GM19328 (cell line): ENCODE results near the gene ATP10B.

Experiments
- ATAC-seq: cut with Tn5 transposase; IDR thresholded peaks from one replicate; pipeline ENCODE4 v1.9.1; 2021; ENCODE audit warnings: mild to moderate bottlenecking, moderate library complexity; ENCODE audit not compliant: unreplicated experiment

The ATP10B gene

DNA sequence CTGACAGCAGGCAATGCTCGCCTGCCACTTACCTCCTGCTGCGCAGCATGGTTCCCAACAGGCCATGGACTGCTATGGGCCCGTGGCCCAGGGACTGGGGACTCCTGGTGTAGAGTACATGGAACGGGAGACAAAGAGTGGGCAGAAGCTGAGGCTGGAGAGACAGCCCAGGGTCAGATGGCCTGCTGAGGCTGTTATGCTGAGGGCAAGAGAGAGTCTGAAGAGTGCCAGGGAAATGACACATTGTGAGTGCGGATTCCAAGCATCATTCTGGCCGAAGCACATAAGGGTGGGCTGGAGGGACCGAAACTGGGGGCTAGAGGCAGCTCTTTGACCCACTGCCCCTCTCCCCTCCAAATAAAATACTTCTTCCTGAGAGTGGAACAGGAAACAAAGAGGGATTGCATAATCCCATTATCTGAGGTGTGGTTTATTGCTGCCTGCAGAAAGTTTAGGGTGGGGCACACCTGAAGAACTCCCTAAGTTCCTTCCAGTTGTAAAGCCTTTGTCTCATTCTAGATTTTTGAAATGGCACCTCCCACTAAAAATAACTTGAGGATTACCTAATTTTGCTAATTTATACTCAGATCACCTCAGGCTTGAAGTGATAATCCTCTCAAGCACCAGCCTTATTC is 158.1 kb downstream of the ATP10B start:
- no peak for ATAC-seq

DNA sequence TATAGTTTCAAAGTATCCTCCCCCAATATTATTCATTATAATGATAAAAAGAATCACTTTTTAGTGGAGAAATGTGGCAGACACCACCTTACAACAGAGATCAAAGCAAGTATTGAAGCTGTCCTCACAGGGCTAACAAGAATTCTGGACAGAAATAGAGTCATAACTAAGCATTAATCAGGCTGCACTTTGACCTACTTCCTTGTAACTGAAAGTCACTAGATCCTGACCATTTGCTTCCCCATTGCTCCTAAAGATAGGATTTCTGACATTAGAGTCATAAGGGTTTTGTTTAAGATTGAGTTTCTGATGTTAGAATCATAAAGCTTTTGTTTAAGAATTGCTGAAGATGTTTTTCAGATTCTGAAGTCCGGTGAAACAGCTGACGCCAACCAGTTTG is 159.7 kb downstream of the ATP10B start:
- ATAC-seq: no peak

DNA sequence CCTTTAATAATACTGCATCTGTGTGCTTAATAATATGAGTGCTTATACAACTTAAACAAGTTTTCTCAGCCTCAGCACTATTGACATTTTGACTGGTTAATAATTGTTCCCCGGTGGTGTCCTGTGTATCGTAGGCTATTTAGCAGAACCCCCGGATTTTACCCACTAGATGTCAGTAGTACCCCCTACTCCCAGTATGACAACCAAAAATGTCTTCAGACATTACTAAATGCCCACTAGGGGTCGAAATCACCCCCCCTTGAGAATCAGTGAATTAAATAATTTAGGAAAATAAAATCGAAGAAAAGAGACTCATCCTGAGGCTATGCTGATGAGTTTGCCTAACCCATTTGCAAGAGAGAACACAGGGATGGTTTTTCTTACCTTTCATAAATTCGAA is 166.3 kb downstream of the ATP10B start:
- ATAC-seq: no peak

DNA sequence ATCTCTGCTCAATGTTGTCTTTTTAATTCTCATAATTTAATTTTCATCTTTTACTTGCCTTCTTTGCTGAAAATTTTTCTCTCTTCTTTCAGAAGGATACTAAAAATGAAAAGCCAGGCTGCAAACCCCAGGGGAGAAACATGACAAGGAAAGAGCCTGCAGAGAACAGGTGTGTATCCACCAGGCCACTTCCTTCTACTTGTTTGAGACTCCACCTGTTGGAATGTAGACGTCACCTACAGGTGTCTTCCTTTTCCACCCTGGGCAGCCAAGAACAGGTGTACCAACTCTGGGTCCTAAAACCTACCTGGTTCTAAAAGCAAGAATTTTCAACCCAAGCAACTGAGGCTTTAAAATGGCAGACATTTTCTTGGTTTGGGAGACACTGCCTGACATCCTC is 166.8 kb downstream of the ATP10B start:
- ATAC-seq: no peak

DNA sequence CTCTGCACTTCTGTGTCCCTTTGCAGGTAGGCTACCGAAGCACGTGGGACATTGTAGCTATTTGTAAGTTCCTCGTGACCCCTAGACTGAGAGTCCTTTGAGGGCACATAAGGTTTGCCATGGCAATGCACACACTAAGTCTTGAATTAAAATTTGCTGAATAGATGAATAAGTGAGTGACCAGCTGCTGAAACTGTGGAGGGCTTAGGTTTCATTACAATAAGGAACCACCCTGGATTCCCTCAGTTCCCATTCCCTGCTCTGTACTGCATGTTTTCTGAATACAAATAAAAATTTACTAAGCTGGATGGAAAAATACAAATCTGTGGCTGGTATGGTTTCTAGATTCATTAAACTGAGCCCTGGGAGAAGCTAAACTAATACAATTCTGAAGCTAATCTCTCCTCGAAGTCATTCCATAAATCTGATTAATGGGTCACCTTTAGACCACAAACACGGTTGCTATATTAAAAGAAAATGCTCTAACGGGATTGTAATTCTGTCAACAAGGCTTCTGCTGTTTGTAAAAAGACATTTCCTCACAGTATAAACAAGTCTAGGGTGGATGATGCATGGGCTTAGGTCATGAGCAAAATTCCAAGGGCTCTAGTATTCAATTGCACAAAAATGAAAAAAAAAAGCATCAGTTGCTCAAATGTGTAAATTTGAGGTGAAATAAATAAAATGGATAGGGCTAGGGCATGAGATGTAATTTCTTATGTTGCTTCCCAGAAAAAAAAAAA is 172.3 kb downstream of the ATP10B start:
- ATAC-seq: no peak

DNA sequence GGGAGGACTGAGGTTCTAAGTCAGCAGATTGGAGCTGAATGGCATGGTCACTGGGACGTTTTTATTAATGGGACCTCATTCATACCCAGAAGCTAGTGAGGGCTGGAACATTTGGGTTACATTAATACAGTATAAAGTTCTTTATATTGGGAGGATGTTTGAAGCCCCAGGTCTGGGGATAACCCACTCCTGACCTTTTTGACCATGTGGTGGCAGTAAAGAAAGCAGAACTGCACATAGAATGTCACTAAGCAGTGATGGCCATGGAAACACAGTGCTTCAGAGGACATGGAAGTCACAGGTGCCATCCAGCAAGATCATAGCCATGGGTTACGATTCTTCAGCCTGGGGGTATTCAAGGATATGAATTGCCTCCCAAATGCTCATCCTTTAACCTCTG is 176.0 kb downstream of the ATP10B start:
- ATAC-seq: no peak

DNA sequence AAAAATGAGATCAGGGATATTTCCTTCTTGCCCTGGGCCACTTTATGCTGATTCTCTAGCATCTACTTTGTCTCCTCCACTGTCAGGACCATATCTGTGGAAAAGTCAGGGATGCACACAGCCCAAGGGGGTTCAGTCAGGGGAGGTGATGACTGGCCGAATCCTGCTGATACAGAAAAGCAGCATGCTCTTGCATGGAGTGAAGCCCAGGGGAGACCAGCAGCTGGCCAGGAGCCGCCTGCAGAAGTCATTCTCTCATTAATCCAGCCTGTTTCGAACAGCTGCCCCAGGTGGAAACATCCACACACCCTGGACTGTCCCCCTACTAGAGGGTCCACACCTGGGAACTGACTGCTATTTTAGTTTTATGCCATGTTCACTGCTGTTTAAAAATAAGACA is 177.1 kb downstream of the ATP10B start:
- ATAC-seq: no peak

DNA sequence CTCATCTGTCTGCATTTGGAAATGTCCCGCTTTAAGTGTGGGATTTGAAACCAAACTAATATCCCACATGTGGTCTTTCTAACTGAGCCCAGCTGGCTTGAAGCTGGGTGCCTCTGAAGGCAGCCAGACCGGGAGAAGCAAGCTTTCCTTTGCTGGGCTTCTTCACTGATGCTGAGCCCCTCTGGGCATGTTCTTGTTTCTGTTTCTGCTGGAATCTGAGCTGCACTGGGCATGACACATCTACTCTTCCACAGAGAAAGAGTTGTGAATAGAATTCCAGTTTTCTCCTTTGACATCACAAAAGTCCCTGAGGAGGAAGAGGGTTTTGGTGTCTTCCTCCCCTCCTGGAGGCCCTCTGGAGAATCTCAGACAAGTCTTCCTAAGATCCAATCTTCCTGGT is 179.5 kb downstream of the ATP10B start:
- ATAC-seq: no peak

DNA sequence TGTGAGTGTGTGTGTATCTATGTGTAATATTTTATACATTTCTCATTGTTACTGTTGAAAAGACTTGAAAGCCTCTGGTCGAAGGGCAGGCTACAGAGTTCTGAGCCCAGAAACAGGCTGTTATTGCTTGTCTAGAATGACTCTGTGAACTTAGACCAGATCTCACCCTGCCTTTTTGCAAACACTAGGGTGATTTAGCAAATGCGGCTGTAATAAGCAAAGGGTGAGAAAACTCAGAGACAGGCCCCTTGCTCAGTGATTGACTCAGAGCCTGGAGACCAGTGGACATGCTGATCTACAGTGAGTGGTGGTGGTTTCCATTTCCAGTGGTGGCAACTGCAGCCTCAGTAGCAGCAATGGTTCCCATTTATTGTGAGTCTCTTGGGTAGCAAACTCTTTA is 183.7 kb downstream of the ATP10B start:
- no peak for ATAC-seq

DNA sequence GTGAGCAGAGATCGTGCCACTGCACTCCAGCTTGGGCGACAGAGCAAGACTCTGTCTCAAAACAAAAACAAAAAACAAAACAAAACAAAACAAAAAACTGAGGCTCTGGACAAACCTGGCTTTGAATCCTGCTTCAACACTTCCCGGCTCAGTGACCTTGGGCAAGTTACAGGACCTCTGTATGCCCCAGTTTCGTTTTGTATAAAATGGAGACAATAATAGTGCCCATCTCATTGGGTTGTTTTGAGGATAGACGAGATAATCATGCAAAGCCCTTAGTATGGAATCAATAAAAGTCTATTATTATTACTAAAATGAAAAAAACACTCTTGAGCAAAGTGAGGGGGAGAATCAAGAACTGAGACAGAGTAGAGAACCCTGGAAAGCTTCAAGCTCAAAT is 184.9 kb downstream of the ATP10B start:
- ATAC-seq: no peak

DNA sequence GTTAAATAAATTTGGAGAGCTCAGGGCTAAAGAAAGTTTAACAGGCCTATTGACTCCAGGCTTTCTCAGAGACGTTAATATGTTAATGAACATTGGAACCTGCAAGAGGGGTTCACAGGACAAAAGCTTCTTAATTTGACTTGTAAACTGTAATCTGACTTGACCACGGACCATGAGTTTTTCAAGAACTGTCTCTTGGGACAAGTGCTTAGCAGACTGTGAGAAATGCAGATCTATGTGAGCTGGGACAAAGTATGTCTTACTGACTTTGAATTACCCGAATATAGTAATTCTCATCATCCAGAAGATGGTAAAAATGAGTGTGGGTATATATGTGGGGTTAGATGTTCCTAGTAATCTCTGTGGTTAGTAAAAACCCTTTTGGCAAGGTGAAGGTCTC is 186.6 kb downstream of the ATP10B start:
- no peak for ATAC-seq

DNA sequence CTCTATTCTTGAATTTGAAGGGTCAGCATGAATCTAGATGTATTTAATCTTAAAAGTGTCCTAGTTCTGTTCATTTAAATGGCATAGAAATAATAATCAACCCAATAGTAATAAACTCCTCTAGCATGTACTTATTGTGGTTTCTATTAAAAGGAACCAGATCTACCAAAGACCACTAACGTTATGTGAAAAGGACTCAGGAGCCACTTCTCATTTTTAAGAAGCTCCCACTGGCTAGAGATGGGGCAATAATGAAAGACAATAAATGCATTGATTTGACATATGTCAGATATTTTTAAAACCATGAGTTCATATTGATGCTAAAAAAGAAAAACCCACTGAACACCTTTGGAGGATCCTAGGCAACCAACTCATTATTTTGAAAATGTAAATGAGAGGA is 191.9 kb downstream of the ATP10B start:
- no peak for ATAC-seq

DNA sequence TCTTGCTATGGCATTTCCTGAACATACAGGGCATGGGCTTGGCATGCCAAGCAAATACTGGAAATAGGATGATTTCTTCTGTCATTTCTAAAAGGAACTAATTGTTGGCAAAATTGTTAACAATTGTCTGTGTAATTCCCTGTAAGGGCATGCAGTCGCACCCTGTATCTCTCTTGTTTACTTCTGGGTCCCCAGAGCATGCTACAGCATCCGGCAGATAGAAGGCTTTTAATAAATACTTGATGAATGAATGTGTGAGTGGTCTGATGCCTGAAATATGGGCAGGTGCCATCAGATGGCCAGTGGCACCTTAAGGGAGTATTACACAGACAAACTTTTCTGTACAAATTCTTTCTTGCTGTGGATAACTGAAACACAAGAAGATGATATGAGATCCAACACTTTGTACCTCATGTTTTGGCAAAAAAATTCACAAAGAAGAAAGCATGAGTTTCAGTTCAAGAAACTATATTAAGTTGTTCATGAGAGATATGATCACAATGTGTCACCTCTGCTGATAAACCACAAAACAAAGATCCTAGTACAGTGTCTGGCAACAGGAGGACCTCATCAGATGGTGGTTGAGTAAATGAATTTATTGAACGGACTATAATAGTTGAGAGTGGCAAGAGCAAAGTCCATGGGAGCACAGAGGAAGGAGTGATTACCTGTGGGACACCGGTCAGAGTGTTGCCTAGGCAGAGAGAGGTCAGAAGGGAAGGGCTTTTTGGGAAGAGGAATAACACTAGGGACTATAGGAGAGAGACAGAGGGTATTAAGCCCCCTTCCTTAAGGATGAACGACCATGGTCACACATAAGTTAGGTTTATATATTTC is 194.2 kb downstream of the ATP10B start:
- ATAC-seq: no peak

DNA sequence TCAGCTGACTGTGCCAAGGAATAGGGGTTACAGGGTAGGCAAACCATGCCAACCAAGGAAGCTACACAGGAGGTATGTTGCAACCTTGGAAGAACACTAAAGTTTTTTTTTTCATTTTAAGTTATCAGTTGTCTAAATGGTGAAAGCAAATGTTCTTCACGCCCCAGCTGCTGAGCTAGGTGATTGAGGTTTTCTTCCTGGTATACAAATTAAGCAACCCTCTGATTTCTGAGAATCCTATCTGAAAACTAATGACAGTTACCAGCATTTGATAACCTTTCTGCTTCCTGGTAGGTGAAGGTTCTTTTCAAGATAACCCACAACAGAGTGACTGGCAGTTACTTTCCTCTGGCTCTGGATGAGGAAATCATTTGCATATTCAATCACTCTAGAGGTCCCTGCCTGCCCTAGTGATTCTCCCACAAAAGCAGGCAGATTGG is 194.9 kb downstream of the ATP10B start:
- no peak for ATAC-seq

DNA sequence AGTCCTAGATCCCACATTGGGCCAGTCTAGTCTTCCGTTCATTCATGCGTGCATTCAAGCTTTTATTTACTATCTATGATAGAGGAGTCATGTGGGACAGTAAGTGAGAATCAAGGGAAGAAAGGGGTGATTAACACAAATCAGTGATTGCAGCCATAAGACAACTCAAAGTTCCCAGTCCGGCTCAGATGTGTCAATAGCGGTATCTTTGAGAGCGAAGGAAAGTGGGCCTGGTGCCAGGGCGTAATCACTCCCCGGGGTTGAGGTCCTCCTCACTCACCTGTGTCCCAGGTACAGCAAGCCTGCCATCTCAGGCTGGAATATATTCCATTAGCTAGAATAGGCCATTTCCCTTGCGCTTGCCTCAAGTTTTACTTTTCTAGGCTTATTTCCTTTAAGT is 196.3 kb downstream of the ATP10B start:
- ATAC-seq: no peak

DNA sequence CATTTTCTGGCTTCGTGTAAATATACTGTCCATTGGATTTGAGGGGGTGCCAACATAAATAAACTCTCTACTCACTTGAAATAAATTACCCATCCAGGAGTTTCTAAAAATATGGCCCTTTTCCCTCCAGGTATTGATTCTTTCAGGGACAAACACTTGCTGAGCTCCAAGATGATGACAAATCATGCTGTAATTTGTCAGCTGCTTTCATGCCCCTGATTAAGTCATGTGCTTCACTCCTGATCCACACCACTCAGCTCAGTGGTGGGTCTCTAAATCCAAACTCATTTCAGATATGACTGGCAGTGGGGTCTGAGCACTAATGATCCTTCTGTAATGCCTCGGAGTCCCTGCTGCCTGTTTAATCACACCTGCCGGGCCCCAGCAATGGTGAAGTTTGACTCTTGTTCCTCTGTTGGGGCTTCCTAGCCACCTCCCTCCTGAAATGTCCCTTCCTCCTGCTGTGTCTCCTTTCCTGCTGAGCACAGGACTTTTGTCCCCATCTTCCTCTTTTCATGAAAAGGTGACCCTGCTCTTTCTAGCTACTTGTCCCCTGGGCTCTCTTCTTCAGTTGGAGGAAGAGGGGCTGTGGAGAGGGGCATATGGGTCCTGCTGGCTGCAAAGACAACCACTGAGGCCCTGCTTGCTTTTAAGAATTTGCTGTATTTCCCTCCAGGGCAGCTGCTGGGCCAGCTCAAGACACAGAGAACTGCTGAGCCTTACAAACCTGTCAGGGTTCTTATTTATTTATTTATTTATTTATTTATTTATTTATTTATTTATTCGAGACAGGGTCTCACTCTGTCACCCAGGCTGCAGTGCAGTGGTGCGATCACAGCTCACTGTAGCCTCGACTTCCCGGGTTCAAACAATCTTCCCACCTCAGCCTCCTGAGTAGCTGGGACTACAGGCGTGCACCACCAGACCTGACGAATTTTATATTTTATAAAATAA is 200.0 kb downstream of the ATP10B start:
- no peak for ATAC-seq

DNA sequence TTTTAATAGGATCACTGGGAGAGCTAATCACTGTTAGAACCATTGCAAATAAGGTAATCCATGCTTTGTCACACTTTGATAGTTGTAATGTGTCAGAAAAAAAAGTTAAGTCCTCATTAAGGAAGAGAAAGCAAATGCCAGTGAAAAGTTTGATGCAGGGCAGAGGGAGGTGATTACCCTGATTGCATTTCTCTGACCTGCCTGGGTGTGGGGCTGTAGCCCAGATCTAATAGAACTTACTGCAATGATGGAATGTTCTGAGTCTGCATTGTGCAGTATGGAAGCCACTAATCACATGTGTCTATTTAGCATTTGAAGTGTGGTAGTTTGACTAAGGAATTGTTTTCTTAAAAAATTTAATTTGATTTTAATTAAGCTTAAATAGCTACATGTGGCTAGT is 202.7 kb downstream of the ATP10B start:
- peak; percentile 54 for ATAC-seq

DNA sequence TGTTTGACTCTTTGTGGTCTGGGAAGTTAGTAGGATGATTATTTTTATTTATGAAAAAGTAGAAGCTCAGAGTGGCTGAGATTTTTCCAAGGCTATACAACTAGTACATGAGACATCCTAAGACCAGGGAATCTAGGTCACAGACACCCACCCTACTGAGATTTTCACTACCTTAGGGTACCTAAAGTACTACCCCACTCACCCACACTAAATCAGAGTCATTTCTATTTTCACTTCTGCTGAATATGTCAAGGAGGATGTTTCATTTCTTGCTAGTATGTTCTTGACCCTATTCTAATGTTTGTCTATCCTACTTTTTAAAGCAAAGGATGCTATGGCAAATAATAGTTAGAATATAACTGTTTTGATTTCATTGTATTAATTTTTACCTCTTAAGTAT is 206.0 kb downstream of the ATP10B start:
- no peak for ATAC-seq

DNA sequence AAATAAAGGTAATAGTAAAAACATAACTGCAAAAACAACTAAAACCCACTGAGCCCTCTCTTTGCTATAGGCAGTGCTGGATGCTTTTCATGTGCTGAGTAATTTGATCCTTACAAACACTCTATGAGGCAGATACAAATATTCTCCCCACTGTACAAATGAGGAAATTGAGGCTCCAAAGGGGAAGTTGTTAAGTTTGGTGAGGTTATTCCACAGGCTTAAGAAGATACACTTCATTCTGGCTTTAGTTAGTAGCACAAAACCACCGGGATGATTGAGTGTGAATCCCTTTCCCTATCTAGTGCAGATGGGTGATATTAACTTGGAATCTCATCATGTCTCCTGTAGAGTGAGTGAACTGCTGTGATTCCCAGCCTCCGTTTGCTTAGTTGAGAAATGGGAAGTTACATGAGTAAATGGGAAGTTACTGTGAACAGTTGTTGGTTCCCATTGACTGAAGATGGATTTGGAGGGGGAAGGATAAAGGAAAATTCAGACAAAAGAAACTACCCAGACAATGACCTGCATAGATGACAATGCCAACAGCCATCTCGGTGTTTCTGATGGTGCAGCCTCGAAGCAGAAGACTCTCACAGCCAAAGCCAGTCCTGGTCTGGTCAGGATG is 208.3 kb downstream of the ATP10B start:
- no peak for ATAC-seq

DNA sequence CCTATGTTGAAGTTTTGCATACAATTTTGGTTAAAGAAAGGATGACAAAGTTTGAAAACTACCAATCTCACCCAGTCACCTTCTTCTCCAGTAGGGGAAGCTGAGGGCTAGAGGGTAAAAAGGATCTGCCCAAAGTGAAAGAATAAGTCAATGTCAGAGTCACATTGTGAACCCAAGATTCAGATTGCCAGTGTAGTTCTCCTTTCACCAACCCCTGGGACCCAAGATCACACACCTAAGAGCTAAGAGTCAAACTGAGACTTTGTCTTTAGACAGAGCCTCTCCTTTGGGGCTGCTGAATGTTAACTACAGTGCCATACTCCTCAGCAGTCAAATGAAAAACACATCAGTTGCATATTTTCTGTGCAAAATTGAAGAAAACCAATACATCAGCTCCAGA is 210.6 kb downstream of the ATP10B start:
- no peak for ATAC-seq
